Muscle of leg (tissue), 11 donors: ENCODE data around the gene FBXL17. TPM values are rescaled to one million over a fixed set of nuclear protein-coding genes. Genes with fewer than 3 reads are reported as not detected.

Experiments used
- DNase-seq: peaks from one replicate; pipeline ENCODE4 v3.0.0; 2013
- H3K27ac ChIP-seq: one replicate; pipeline ENCODE4 v1.5.1; 2013; ENCODE audit warnings: mild to moderate bottlenecking, low read length, control low read depth
- H3K27me3 ChIP-seq: one replicate; pipeline ENCODE4 v1.6.1; 2013; ENCODE audit warnings: low read length; ENCODE audit not compliant: control insufficient read depth, insufficient read depth
- H3K36me3 ChIP-seq: one replicate; pipeline ENCODE4 v1.6.1; 2013; ENCODE audit warnings: low read length; ENCODE audit not compliant: control insufficient read depth, insufficient read depth
- H3K4me1 ChIP-seq: one replicate; pipeline ENCODE4 v1.6.1; 2013; ENCODE audit warnings: low read length; ENCODE audit not compliant: control insufficient read depth, insufficient read depth
- H3K4me3 ChIP-seq: one replicate; pipeline ENCODE4 v1.5.1; 2013; ENCODE audit warnings: low read length, control low read depth
- H3K9me3 ChIP-seq: replicated peaks from 2 replicates; pipeline ENCODE4 v1.6.1; 2013; ENCODE audit warnings: low read depth, low read length; ENCODE audit not compliant: control insufficient read depth
- WGBS: methylation state at CpG from one replicate; pipeline ENCODE4 v1.1.5; 2013; ENCODE audit warnings: missing lambda C conversion rate; ENCODE audit not compliant: insufficient coverage; 5-methylcytosine and 5-hydroxymethylcytosine counted together
- polyA plus RNA-seq, 8 donors: library from polyadenylated mRNA; unstranded; fragments of 120-200 nt; gene quantifications; one replicate each; pipeline versions ENCODE4 v1.2.1 to v1.2.3, GENCODE V29; 2013; ENCODE audit warnings: inconsistent platforms in 1 of 8, low replicate concordance in 1 of 8; ENCODE audit not compliant: insufficient read length in 8 of 8, insufficient read depth in 1 of 8
- total RNA-seq: library from RNA; stranded (reverse); fragments of 120-200 nt; gene quantifications from one replicate; pipeline ENCODE4 v1.2.4, GENCODE V29; 2013

FBXL17 gene
- total and polyA plus RNA-seq, 9 donors: 14.6 to 23.7 (median 19.4) TPM

DNA sequence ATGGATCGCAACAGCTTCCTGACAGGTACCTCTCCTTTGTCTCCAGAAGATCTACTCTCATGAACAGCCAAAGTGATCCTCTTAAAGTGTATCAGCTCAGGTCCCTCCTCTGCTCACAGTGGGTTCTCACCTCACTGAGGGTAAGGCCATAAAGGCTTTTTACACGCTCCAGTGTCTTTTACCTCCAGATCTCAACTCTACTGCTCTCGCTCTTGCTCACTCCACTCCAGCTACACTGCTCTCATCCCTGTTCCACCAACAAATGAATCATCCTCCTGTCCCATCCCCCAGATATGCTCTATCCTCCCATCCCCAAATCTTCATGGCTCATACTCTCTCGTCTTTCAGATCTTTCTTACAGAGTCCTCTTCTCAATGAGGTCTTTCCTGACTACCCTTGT lies 462.5 kb downstream of the FBXL17 start:
- DNase-seq: no peak
- Histone ChIP-seq H3K4me1 (no peaks in the 10 kb centered on the region), H3K27ac (no peak overlapping the region), H3K36me3 (no peaks in the 10 kb centered on the region), H3K27me3 (no peaks in the 10 kb centered on the region), H3K9me3 (no peaks in the 10 kb centered on the region), H3K4me3 (no peak overlapping the region)
- 97% methylated on average over 4 of the region's 4 CpGs for WGBS

- H3K27ac ChIP-seq: no peak overlapping the region
- no peaks in the 10 kb centered on the region for H3K36me3 ChIP-seq
- 50% methylated on average over 1 of the region's 3 CpGs for WGBS
- no peaks in the 10 kb centered on the region for H3K9me3 ChIP-seq
- H3K27me3 ChIP-seq: no peaks in the 10 kb centered on the region
- no peak for DNase-seq
- no peaks in the 10 kb centered on the region for H3K4me1 ChIP-seq
- H3K4me3 ChIP-seq: no peak overlapping the region
Observed at GRCh38 chr5:107917983-107918382, 463.9 kb downstream of the FBXL17 start.

- no peak for DNase-seq
- H3K27ac ChIP-seq: no peak overlapping the region
- H3K4me1 ChIP-seq: no peaks in the 10 kb centered on the region
- no peak overlapping the region for H3K4me3 ChIP-seq
- no CpG with 5 or more reads among the region's 6 CpGs for WGBS
- no peaks in the 10 kb centered on the region for H3K36me3 ChIP-seq
- H3K27me3 ChIP-seq: no peaks in the 10 kb centered on the region
- H3K9me3 ChIP-seq: no peaks in the 10 kb centered on the region
Observed at GRCh38 chr5:107916731-107917725, 464.9 kb downstream of the FBXL17 start.

GRCh38 chr5:107915176-107915812 lies 466.6 kb downstream of the FBXL17 start:
- WGBS: 47% methylated on average over 2 of the region's 5 CpGs
- H3K27ac ChIP-seq: no peak overlapping the region
- H3K36me3 ChIP-seq: no peaks in the 10 kb centered on the region
- no peaks in the 10 kb centered on the region for H3K4me1 ChIP-seq
- H3K27me3 ChIP-seq: no peaks in the 10 kb centered on the region
- no peaks in the 10 kb centered on the region for H3K9me3 ChIP-seq
- H3K4me3 ChIP-seq: no peak overlapping the region
- DNase-seq: no peak

DNA sequence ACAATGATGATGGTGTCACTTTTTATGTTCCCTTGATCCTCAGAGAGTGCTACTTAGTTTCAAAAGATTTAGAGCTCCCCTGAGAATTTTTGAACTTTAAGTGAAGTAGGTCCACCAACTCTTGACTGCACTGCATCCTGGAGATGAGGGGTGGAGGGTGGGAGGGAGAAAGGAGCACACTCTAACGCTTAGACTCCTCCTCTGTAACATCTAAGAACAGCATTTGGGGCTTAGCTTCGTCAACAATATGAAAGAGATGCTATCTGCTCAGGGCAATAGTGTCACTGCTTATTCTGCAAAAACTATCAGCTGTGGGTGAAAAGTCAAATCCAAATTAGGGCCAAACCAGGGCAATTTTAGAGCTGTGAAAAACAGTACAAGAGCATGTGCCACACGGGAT lies 468.4 kb downstream of the FBXL17 start:
- no peaks in the 10 kb centered on the region for H3K36me3 ChIP-seq
- H3K4me3 ChIP-seq: no peak overlapping the region
- 100% methylated on average over 1 of the region's 3 CpGs for WGBS
- no peaks in the 10 kb centered on the region for H3K9me3 ChIP-seq
- no peaks in the 10 kb centered on the region for H3K4me1 ChIP-seq
- H3K27me3 ChIP-seq: no peaks in the 10 kb centered on the region
- DNase-seq: no peak
- H3K27ac ChIP-seq: no peak overlapping the region

- Histone ChIP-seq H3K36me3 (no peaks in the 10 kb centered on the region), H3K27ac (no peak overlapping the region), H3K4me3 (no peak overlapping the region), H3K27me3 (no peaks in the 10 kb centered on the region), H3K9me3 (no peaks in the 10 kb centered on the region), H3K4me1 (no peaks in the 10 kb centered on the region)
- DNase-seq: no peak
- WGBS: no CpG with 5 or more reads among the region's 3 CpGs
Observed at GRCh38 chr5:107900721-107901120, 481.2 kb downstream of the FBXL17 start.

DNA sequence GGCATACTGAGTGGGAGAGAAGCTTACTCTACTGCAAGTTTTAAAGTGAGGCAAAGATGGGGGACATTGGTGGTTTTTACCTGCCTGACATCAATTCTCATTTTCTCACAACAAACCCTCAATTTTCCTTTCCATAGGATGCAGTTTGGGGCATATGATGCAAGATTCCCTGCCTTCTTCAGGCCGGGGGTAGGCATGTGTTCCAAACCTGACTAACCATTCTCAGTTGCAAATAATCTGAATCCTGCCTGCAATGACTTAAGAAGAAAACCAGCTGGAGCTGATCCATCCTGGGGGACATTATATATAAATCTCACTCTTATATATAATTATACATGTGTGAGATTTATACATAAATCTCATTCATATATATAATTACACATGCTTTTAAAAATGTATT lies 487.5 kb downstream of the FBXL17 start:
- Histone ChIP-seq H3K9me3 (no peaks in the 10 kb centered on the region), H3K36me3 (no peaks in the 10 kb centered on the region), H3K4me1 (no peaks in the 10 kb centered on the region), H3K4me3 (no peak overlapping the region), H3K27me3 (no peaks in the 10 kb centered on the region), H3K27ac (no peak overlapping the region)
- no peak for DNase-seq
- no CpG with 5 or more reads among the region's 1 CpG for WGBS

- Histone ChIP-seq H3K27ac (no peak overlapping the region), H3K27me3 (no peaks in the 10 kb centered on the region), H3K4me3 (no peak overlapping the region), H3K9me3 (no peaks in the 10 kb centered on the region), H3K4me1 (no peaks in the 10 kb centered on the region), H3K36me3 (no peaks in the 10 kb centered on the region)
- WGBS: no CpG with 5 or more reads among the region's 4 CpGs
- DNase-seq: peak; percentile 45
Observed at GRCh38 chr5:107893642-107894041, 488.3 kb downstream of the FBXL17 start.

DNA sequence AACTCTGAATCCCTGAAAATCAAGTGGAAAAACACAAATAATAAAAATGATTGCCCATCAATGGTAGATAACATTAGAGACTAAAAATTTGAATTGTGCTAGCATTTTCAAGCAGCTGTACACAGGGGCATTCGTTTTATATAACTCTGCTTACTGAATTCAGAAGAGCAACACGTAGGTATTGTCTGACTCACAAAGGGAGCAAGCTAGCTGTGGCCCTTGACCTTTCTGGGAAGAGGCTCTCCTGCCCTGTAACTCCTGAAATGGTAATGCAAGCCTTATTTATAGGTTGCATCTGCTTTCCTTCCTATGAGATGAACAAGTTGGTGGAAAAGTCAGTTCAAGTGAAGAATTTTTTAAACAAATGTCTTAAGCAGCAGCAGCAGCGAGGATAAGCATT lies 492.5 kb downstream of the FBXL17 start:
- Histone ChIP-seq H3K4me1 (peaks cover 2% of the 10 kb centered on the region), H3K27ac (no peak overlapping the region), H3K4me3 (no peak overlapping the region), H3K27me3 (no peaks in the 10 kb centered on the region), H3K9me3 (no peaks in the 10 kb centered on the region), H3K36me3 (no peaks in the 10 kb centered on the region)
- 70% methylated on average over 2 of the region's 3 CpGs for WGBS
- no peak for DNase-seq

DNA sequence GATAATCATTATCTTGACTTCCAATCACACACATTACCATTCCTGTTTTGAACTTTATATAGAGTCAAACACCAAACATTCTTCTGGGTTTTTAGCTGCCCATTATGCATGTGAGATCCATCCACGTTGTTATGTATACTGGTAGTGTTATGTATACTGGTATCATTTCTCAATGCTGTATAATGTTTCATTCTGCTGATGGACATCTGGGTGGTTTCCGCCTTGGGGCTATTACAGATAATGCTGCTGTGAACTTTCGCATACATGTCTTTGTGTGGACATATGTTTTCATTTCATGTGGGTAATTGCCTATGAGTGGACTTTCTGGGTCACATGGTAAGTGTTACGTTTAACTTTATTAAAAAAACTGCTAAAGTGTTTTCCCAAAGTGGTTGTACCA lies 493.4 kb downstream of the FBXL17 start:
- Histone ChIP-seq H3K27ac (no peak overlapping the region), H3K4me1 (peaks cover 2% of the 10 kb centered on the region), H3K9me3 (no peaks in the 10 kb centered on the region), H3K27me3 (no peaks in the 10 kb centered on the region), H3K36me3 (no peaks in the 10 kb centered on the region), H3K4me3 (no peak overlapping the region)
- no CpG with 5 or more reads among the region's 4 CpGs for WGBS
- no peak for DNase-seq
